ENCODE data around the gene DLG4.
"Not testable (repeated sequence)": the region's sequence is repeated elsewhere in the genome, so short reads cannot be mapped to it uniquely, and the experiment has no call there.

The DLG4 gene

GRCh38 chr17:7248796-7249195 is 29.2 kb upstream of the DLG4 start:
- DNase-seq, result no peak

- DNase-seq, result no peak
Measured at GRCh38 chr17:7246779-7247178, 27.1 kb upstream of the DLG4 start.

- DNase-seq, result not testable (repeated sequence)
Measured at GRCh38 chr17:7243838-7244237, 24.2 kb upstream of the DLG4 start.

DNA sequence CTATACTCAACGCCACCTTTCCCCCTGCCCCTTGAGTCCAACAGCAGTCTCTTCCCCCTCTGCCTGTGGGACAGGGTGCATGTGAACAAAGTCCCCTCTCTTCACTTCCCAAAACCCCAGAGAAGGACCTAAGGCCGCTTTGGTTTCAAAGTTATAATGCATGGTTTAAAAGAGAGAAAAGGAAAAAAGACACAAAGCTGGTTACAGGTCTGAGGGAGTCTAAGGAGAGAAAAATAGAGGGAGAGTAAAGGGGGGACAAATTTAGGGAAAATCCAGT is 23.8 kb upstream of the DLG4 start:
- no peak for DNase-seq

GRCh38 chr17:7242717-7243452 is 23.2 kb upstream of the DLG4 start:
- DNase-seq, result peak; percentile 96

DNA sequence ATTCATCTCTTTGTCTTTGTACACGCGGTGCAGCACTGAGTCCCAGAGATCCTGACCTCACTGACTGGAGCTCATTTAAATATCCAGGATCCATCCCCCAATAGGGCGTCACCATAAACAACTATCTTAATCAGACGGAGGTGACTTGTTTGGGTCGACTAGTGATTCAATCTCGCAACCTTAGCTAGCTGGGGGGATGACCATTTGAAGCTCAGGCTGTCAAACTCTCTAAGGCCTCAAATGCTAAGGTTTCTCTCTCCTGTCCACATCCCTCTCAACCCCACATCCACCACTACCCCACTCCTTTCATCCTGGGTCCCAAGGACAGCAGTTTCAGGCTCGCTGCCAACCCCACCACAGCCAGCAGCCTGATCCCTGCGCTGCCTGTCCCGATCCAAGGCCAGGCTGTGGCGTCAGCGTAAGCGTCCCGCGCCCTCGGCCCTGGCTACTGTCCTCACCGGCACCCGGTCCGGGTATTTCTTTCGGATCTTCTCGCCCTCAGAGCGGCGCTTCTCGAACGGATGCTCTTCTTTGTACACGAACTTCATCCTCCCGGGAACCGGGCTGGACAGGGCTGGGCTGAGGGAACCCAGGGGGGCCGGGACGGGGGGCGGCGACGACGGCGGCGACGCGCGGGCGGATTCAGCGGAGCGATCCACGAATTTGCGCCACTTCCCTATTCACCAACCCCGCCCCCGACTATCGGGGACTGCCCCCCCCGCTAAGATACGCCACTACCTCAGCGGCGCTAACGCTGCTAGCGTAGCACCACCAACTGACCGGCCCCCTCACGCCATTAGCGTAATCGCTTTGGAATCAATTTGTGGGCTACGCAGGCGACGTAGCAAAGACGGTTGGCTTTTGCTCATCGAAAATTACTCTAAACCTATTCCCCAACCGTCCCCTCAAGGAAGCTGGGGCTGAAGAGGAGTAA is 22.4 kb upstream of the DLG4 start, which contains the start of gene GABARAP:
Gene GABARAP (minus strand): TSS at position 667 of the 934 bp plus-strand sequence. CDS start 119 bp downstream, at position 548.
- peak; percentile 99 for DNase-seq

GRCh38 chr17:7241090-7241733 is 21.6 kb upstream of the DLG4 start:
- no peak for DNase-seq

DNA sequence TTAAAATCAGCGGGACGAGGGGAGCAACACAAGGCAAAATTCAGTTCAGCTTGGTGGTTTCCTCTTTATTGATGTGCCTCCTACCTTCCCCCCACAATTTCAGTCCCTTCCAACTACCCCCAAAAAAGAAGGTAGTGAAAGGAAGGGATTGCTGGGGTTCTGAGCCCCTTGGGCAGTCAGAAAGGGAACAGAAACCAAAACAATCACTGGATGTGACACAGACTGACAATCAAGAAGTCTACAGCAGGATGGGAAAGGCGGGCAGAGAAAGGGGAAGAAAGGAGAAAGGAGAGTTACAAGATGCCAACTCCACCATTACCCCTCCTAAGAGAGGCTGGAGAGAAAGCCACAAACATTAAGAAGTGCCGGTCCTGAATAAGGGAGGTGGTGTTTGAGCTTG is 20.7 kb upstream of the DLG4 start:
- DNase-seq, result no peak

DNA sequence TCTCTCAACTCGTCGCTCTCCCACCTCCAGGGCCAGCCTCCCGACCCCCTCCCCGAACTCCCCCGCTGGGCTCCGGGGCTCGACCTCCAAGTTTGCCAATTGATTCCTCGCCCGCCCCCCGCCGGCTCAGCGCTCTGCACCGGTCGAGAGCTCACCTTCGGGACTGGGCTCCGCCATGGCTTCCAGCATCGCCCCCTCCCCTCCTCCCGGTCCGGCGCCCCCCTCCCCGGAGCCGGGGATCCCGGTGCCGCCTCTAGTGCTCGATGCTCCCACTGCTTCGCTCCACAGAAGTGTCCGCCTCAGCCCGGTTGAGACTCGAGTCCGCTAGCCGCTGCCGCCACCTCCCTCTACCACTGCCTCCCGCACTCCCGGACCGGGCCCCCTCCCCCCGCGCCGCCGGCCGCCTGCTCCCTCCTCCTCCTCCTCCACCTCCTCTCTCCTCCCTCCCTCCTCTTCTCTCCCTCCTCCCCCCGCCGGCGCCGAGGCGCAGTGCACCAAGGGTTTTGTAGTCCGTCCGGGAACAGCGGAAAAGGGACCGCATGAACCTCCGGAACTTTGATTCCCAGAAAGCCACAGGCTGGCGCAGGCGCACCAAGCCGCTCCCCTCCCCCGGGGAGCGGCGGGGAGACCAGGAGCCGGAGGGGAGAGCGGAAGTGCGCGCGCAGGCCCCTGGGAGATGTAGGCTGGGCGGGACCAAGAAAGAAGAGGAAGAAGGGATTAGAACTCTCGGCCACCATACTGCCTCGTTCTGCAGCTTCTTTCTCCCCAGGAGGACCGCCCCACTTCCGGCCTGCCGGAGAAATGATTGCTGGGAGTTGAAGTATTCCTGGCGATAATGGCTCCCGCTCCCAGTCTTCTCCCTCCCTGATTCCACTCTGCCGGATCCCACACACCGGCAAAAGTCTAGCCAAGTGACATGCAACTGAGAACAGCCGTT is 19.7 kb upstream of the DLG4 start, which contains the start of gene PHF23:
Gene PHF23 (minus strand): TSS at position 367 of the 937 bp plus-strand sequence. CDS start 178 bp downstream, at position 189.
- DNase-seq, result peak; percentile 97

DNA sequence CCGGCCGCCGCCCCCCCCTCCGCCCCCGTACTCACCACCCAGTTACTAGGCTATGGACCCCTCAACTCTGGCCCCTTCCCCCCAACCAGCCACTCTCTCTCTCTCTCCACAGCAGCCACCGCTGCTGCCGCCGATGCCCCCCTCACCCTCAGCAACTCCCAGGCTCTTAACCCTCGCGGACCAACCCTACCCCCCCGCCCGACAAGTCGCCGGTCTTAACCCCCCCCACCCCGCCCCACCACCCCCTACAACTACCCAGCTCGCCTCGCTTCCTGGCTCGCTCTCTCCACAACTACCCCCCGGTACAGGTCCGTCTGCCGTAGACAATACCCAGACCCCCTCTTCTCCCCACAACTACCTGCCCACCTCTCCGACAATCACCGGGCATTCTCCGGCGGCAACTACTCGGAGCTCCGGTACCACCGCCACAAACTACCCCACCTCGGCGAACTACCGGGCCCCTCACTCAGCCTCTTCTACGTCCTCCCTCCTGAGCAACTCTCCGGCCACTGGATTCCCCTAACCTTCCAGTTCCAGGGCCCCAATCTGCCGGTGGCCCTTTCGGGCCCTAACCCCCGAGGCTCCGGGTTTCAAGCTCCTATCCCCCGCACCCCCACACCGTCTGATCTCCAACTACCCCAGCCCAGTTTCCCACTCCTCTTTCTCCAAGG is 18.9 kb upstream of the DLG4 start:
- DNase-seq, result peak; percentile 78

DNA sequence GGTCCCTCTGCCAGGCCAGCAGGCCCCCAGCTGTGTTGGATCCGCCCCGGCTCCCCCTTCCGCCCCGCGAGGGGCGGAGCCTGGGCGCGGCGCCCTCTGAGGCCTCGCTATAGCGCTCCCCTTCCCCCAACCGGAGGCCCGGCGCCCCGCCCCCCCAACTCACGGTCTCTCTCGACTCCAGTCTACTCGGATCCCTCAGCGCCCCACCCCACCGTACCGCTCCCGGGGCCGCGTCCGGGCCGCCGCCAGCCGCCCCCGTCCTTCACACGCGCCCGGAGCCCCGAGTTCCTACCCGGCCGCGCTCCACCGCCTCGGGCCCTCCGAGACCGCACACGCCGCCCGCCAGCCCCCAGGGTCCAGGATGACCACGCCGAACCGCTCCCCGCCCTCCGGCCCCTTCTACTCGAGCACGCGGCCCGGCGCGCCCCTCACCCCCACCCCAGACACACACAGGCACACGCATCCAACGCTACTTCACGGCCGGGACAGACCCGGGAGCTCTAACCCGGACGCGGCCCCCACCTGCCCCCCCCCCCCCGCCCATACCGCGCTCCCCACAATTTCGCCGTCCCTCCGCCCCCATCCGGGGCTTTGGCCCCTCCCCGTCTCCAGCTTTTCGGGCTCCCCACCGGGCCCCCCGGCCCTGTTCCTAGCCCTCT is 18.3 kb upstream of the DLG4 start:
- DNase-seq, result peak; percentile 92

- no peak for DNase-seq
Measured at GRCh38 chr17:7237266-7237760, 17.7 kb upstream of the DLG4 start.

GRCh38 chr17:7236808-7237207 is 17.2 kb upstream of the DLG4 start:
- DNase-seq, result no peak

DNA sequence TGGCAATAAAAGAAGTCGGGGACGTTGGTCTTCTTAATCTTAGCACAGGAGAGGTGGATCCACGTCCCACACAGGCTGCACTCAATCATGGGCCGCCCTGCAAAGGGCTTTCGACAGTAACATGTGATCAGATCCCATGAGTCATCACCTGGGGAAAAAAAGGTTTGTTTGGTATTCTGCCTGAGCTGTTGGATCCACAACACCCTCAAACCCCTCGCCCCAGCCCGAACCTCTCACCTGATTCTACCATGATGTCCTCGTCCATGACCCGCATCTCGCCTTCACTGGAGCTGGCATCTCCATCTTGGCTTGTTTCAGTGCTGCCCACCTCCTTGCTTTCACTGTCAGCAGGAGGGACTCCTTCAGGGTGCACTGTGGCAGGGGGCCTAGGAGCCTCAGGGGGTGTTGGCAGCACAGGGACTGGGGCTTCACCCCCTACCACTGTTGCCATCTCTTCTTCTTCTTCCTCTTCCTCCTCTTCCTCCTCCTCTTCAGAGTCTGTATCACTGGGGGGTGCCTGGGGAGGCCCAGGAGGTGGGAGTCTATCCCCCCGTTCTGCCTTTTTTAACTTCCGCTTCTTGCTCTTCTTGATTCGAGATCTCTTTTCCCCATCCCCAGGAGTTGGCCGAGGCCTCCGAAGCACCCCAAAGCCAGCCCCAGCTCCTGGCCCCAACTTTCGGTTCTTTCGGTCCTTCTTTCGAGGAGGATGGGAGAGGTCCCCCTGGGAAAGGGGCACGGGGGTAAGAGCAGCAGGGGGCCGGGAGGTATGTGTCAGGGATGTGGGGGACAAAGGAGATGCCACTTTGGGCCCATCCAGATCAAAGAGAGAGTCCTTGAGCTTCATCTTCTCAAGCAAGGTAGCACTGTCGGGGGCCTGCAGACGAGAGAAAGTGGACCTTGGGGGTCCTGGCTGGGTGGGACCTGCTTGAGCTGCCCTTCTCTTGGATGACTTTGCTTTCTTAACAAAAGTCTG is 16.3 kb upstream of the DLG4 start:
- no peak for DNase-seq

- DNase-seq, result peak; percentile 97
Measured at GRCh38 chr17:7234083-7234951, 14.7 kb upstream of the DLG4 start, which contains the start of gene DVL2. DVL2 (minus strand) TSS chr17:7234517; CDS start chr17:7234262, 255 bp downstream.

- DNase-seq, result no peak
Measured at GRCh38 chr17:7233701-7234082, 14.1 kb upstream of the DLG4 start.

DNA sequence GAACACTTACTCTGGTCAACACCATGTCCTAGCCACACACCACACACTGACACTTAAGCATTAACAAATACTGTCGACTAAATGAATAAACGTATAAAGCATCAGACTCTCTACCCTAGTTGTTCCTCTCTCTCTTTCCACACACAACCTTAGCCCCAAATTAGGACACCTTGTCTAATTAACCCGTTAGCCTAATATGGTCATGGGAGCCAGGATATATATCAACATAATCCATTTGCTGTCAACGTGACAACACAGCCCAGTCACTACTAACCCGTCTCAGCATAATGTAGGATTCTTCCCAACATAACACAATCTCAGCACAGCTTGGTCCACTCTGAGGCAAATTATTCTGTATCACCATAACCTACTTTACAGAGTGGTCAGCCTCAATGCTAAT is 12.5 kb upstream of the DLG4 start:
- no peak for DNase-seq

GRCh38 chr17:7229504-7229903 is 9.9 kb upstream of the DLG4 start:
- DNase-seq, result no peak

DNA sequence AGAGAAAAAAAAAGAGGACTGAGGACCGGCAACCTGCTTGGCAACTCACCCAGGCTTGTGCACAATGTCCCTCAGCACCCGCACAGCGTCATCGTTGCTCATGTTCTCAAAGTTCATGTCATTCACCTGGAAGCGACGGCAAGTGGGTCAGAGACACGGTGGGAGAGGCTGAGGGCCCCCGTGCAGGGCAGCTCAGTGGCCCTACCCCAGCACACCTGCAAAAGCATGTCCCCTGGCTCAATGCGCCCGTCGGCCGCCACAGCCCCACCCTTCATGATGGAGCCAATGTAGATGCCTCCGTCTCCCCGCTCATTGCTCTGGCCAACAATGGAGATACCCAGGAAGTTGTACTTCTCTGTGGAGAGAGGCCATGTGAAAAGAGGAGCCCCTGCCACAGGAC is 9.3 kb upstream of the DLG4 start:
- no peak for DNase-seq

Data from activated CD8-positive, alpha-beta memory T cell treated with anti-CD3 and anti-CD28 coated beads for 24 hours (primary cell).